ENCODE measurements around the gene ADGRD1. TPM values are rescaled to one million over a fixed set of nuclear protein-coding genes. Genes with fewer than 3 reads are reported as not detected.

Gene ADGRD1
- total RNA-seq, 1 donor from 2014 or later: 108 TPM

GRCh38 chr12:131038961-131039950, 85.5 kb downstream of the ADGRD1 start:
- H3K4me1 ChIP-seq: peaks cover 5% of the 10 kb centered on the region
- H3K36me3 ChIP-seq: peaks cover 15% of the 10 kb centered on the region
- no peak overlapping the region for H3K27ac ChIP-seq
- intact Hi-C loops (cut with DNase I): no loop called here
- no peak overlapping the region for H3K4me3 ChIP-seq
- no peak for ATAC-seq
- no peak for TF ChIP-seq CTCF (IDR thresholded peaks at IDR 0.05)
- no peaks in the 10 kb centered on the region for H3K9me3 ChIP-seq
- H3K27me3 ChIP-seq (ENCODE audit: low read depth): no peaks in the 10 kb centered on the region
- peak; percentile 38 for DNase-seq

- H3K36me3 ChIP-seq: peaks cover 11% of the 10 kb centered on the region
- no peak overlapping the region for H3K4me3 ChIP-seq
- intact Hi-C loops (cut with DNase I): no loop called here
- peak; percentile 33 for DNase-seq
- no peak overlapping the region for H3K27ac ChIP-seq
- no peak for ATAC-seq
- H3K9me3 ChIP-seq: no peaks in the 10 kb centered on the region
- TF ChIP-seq CTCF (IDR thresholded peaks at IDR 0.05): no peak
- no peaks in the 10 kb centered on the region for H3K4me1 ChIP-seq
- no peaks in the 10 kb centered on the region for H3K27me3 ChIP-seq (ENCODE audit: low read depth)
Measured at GRCh38 chr12:131040491-131040890, 86.8 kb downstream of the ADGRD1 start.

GRCh38 chr12:131041216-131041967, 87.7 kb downstream of the ADGRD1 start:
- no peak overlapping the region for H3K4me3 ChIP-seq
- no peaks in the 10 kb centered on the region for H3K9me3 ChIP-seq
- intact Hi-C loops (cut with DNase I): no loop called here
- no peak for TF ChIP-seq CTCF (IDR thresholded peaks at IDR 0.05)
- H3K27ac ChIP-seq: no peak overlapping the region
- peaks cover 11% of the 10 kb centered on the region for H3K36me3 ChIP-seq
- peak; percentile 19 for DNase-seq
- no peak for ATAC-seq
- H3K27me3 ChIP-seq (ENCODE audit: low read depth): no peaks in the 10 kb centered on the region
- no peaks in the 10 kb centered on the region for H3K4me1 ChIP-seq

GRCh38 chr12:131041968-131042833, 88.5 kb downstream of the ADGRD1 start:
- Histone ChIP-seq H3K27ac (no peak overlapping the region), H3K36me3 (peaks cover 11% of the 10 kb centered on the region), H3K9me3 (no peaks in the 10 kb centered on the region), H3K4me1 (no peaks in the 10 kb centered on the region), H3K27me3 (ENCODE audit: low read depth) (no peaks in the 10 kb centered on the region), H3K4me3 (no peak overlapping the region)
- ATAC-seq: no peak
- TF ChIP-seq CTCF (IDR thresholded peaks at IDR 0.05): no peak
- intact Hi-C loops (cut with DNase I): no loop called here
- DNase-seq: peak; percentile 32

- H3K4me3 ChIP-seq: no peak overlapping the region
- TF ChIP-seq CTCF (IDR thresholded peaks at IDR 0.05): no peak
- H3K36me3 ChIP-seq: peaks cover 11% of the 10 kb centered on the region
- H3K9me3 ChIP-seq: no peaks in the 10 kb centered on the region
- no peak overlapping the region for H3K27ac ChIP-seq
- DNase-seq (peak; percentile 36), ATAC-seq (no peak)
- no peaks in the 10 kb centered on the region for H3K4me1 ChIP-seq
- H3K27me3 ChIP-seq (ENCODE audit: low read depth): no peaks in the 10 kb centered on the region
- intact Hi-C loops (cut with DNase I): no loop called here
Measured at GRCh38 chr12:131042834-131043245, 89.1 kb downstream of the ADGRD1 start.

Data from lower lobe of right lung (tissue), 2 donors.